Gastrocnemius medialis (tissue), 4 donors: ENCODE data around the gene RPRD1A.

Source experiments
- POLR2A ChIP-seq, 2 donors: fragments of 450-650 bp; IDR thresholded peaks; one replicate each; pipeline ENCODE4 v1.6.1; 2017; ENCODE audit warnings: antibody characterized with exemption in 2 of 2, mild to moderate bottlenecking in 2 of 2, moderate library complexity in 2 of 2
- TF ChIP-seq, protein P1 (sequence below), 5 experiments: fragments of 450-650 bp in 3 of 5; fragments of 200-600 bp in 2 of 5; sonication (generic) in 2 of 5; IDR thresholded peaks in 4 of 5; conservative IDR thresholded peaks in 1 of 5; 1 replicate in 4 of 5; 2 replicates in 1 of 5; pipeline ENCODE4 v1.5.1; 2016 to 2019; ENCODE audit warnings: antibody characterized with exemption in 5 of 5, mild to moderate bottlenecking in 3 of 5, moderate library complexity in 3 of 5

DNA sequence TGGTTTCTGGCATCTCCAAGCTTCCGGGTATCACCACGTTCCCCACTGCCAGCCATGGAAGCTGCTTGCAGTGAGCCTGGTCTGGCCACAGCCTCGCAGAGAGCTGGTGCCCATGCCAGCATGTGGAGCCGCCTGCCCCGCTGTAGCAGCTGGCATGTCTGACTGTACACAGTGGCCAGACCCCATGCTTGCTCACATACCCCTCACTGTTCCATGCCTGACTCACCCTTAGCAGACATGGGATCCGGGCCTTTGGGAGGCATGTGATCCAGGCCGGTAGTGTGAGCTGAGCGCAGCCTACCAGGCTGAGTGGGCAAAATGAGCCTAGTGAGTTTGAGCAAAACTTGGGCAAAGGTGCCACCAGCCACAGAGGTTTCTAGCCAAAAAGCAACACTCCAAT is 18.8 kb upstream of the RPRD1A start:
- TF ChIP-seq, protein P1, sequence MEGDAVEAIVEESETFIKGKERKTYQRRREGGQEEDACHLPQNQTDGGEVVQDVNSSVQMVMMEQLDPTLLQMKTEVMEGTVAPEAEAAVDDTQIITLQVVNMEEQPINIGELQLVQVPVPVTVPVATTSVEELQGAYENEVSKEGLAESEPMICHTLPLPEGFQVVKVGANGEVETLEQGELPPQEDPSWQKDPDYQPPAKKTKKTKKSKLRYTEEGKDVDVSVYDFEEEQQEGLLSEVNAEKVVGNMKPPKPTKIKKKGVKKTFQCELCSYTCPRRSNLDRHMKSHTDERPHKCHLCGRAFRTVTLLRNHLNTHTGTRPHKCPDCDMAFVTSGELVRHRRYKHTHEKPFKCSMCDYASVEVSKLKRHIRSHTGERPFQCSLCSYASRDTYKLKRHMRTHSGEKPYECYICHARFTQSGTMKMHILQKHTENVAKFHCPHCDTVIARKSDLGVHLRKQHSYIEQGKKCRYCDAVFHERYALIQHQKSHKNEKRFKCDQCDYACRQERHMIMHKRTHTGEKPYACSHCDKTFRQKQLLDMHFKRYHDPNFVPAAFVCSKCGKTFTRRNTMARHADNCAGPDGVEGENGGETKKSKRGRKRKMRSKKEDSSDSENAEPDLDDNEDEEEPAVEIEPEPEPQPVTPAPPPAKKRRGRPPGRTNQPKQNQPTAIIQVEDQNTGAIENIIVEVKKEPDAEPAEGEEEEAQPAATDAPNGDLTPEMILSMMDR (IDR thresholded peaks at IDR 0.05 in 4 of 5, conservative IDR thresholded peaks at IDR 0.05 in 1 of 5), result no peak
- no peak for TF ChIP-seq POLR2A (IDR thresholded peaks at IDR 0.05)
